GM23338 (cell line): Measurements from ENCODE around the gene ABCA4. TPM values are rescaled to one million over a fixed set of nuclear protein-coding genes. Genes with fewer than 3 reads are reported as not detected.

Source experiments
- ATAC-seq: fragments of 200-7000 bp; cut with Tn5 transposase; 3 replicates; pipeline ENCODE4 v1.9.1; 2020
- DNase-seq: peaks from one replicate; pipeline ENCODE4 v3.0.0-alpha.2; 2015; ENCODE audit warnings: low spot score
- H2AFZ ChIP-seq: fragments of 200-600 bp; sonication (generic); 2 replicates; pipeline ENCODE4 v1.8.0; 2016; ENCODE audit warnings: antibody characterized with exemption, mild to moderate bottlenecking, moderate library complexity
- H3F3A ChIP-seq: fragments of 200-600 bp; sonication (generic); replicated peaks from 2 replicates; pipeline ENCODE4 v1.8.0; 2017; ENCODE audit warnings: antibody characterized with exemption, mixed run types, low read depth
- H3K27ac ChIP-seq: fragments of 200-600 bp; sonication (generic); 2 replicates; pipeline ENCODE4 v1.6.1; 2016; ENCODE audit warnings: low read depth
- H3K27me3 ChIP-seq: fragments of 200-600 bp; sonication (generic); 2 replicates; pipeline ENCODE4 v1.8.0; 2016; ENCODE audit warnings: mild to moderate bottlenecking, mixed run types, moderate library complexity; ENCODE audit not compliant: insufficient read depth
- H3K36me3 ChIP-seq: fragments of 200-600 bp; sonication (generic); 2 replicates; pipeline ENCODE4 v1.8.0; 2016; ENCODE audit warnings: mild to moderate bottlenecking; ENCODE audit not compliant: insufficient read depth
- H3K4me1 ChIP-seq: fragments of 200-600 bp; sonication (generic); 2 replicates; pipeline ENCODE4 v1.8.0; 2016; ENCODE audit warnings: mild to moderate bottlenecking, moderate library complexity; ENCODE audit not compliant: insufficient read depth
- H3K4me2 ChIP-seq: fragments of 200-600 bp; sonication (generic); 2 replicates; pipeline ENCODE4 v1.7.1; 2017; ENCODE audit warnings: mixed run types
- H3K4me3 ChIP-seq: fragments of 200-600 bp; sonication (generic); 2 replicates; pipeline ENCODE4 v1.6.1; 2016; ENCODE audit warnings: mixed run types
- H3K79me2 ChIP-seq: fragments of 200-600 bp; sonication (generic); replicated peaks from 2 replicates; pipeline ENCODE4 v1.8.0; 2017; ENCODE audit warnings: mild to moderate bottlenecking; ENCODE audit not compliant: insufficient read depth
- H3K9me2 ChIP-seq: fragments of 200-600 bp; sonication (generic); 2 replicates; pipeline ENCODE4 v1.8.0; 2017; ENCODE audit not compliant: insufficient read depth
- H4K20me1 ChIP-seq: fragments of 200-600 bp; sonication (generic); replicated peaks from 2 replicates; pipeline ENCODE4 v1.8.0; 2017; ENCODE audit warnings: mild to moderate bottlenecking; ENCODE audit not compliant: insufficient read depth
- H3K27ac Mint-ChIP-seq: 2 replicates; pipeline ENCODE4 v1.8.0; 2020; ENCODE audit warnings: inconsistent platforms, mild to moderate bottlenecking, moderate library complexity, mixed read lengths
- H3K27me3 Mint-ChIP-seq: 3 replicates; pipeline ENCODE4 v1.8.0; 2022; ENCODE audit warnings: low read depth, mild to moderate bottlenecking, moderate library complexity, mixed read lengths, inconsistent platforms; ENCODE audit not compliant: insufficient read depth, poor library complexity
- H3K36me3 Mint-ChIP-seq: 3 replicates; pipeline ENCODE4 v1.8.0; 2021; ENCODE audit warnings: low read depth, mild to moderate bottlenecking, inconsistent platforms, moderate library complexity, mixed read lengths
- H3K4me1 Mint-ChIP-seq: 3 replicates; pipeline ENCODE4 v1.8.0; 2020; ENCODE audit warnings: mild to moderate bottlenecking, inconsistent platforms, mixed read lengths
- H3K4me3 Mint-ChIP-seq: 3 replicates; pipeline ENCODE4 v1.8.0; 2021; ENCODE audit warnings: moderate library complexity, mild to moderate bottlenecking, inconsistent platforms, mixed read lengths
- H3K9me3 Mint-ChIP-seq: 3 replicates; pipeline ENCODE4 v1.8.0; 2020; ENCODE audit warnings: moderate library complexity, mild to moderate bottlenecking, inconsistent platforms, mixed read lengths
- CTCF ChIP-seq, 2 experiments: fragments of 200-600 bp in 1 of 2; sonication (generic) in 1 of 2; conservative IDR thresholded peaks; 2 replicates each; pipeline versions ENCODE4 v1.5.1 to v1.6.1; 2016 to 2017; ENCODE audit warnings: antibody characterized with exemption in 2 of 2, low read depth in 2 of 2, mild to moderate bottlenecking in 2 of 2, moderate library complexity in 1 of 2
- ETS1 ChIP-seq: IDR thresholded peaks from 2 replicates; pipeline ENCODE4 v1.6.1; 2016; ENCODE audit warnings: antibody characterized with exemption
- ZNF114 ChIP-seq: fragments of 250-450 bp; sonication (Bioruptor Pico); IDR thresholded peaks from 2 replicates; pipeline ENCODE4 v1.5.0; 2020; ENCODE audit warnings: mild to moderate bottlenecking, moderate library complexity
- ZNF462 ChIP-seq: fragments of 250-450 bp; sonication (Bioruptor Pico); IDR thresholded peaks from 2 replicates; pipeline ENCODE4 v1.5.0; 2020; ENCODE audit warnings: mild to moderate bottlenecking, moderate library complexity
- polyA plus RNA-seq: library from polyadenylated mRNA; unstranded; fragments of >200 nt; fragmentation: Nextera tagmentation; extraction: Ambion mirVana; gene quantifications from 2 replicates; pipeline ENCODE4 v1.2.1, GENCODE V29; 2016
- total RNA-seq: library from RNA; depleted of rRNA; stranded (reverse); fragments of >200 nt; shearing (Covaris generic); gene quantifications from 2 replicates; pipeline ENCODE4 v1.2.3, GENCODE V29; 2014

ABCA4 gene
- total and polyA plus RNA-seq, 2 experiments from 2014 or later = not detected

- TF ChIP-seq ZNF462 (no peak), CTCF (conservative IDR thresholded peaks at IDR 0.05; ENCODE audit: low read depth in 2 of 2) (no peak), ETS1 (no peak)
These were observed 50.1 kb downstream of the ABCA4 start (continued) for GRCh38 chr1:94070865-94071264.

- no peaks in the 10 kb centered on the region for H3K36me3 Mint-ChIP-seq
- H3K27ac Mint-ChIP-seq = no peak overlapping the region
- H3K4me2 ChIP-seq = no peak overlapping the region
- ATAC-seq (no peak), DNase-seq (no peak)
- no peak overlapping the region for H3K27ac ChIP-seq
- H3K79me2 ChIP-seq = no peaks in the 10 kb centered on the region
- H3K4me1 Mint-ChIP-seq = peaks cover 10% of the 10 kb centered on the region
- H3K4me3 ChIP-seq = no peak overlapping the region
- H3K27me3 Mint-ChIP-seq = peaks cover 68% of the 10 kb centered on the region
- H3K4me3 Mint-ChIP-seq = no peak overlapping the region
- H4K20me1 ChIP-seq = no peaks in the 10 kb centered on the region
- no peaks in the 10 kb centered on the region for H3K36me3 ChIP-seq
- no peak overlapping the region for H2AFZ ChIP-seq
- no peaks in the 10 kb centered on the region for H3K9me2 ChIP-seq
- H3K4me1 ChIP-seq = no peaks in the 10 kb centered on the region
- no peaks in the 10 kb centered on the region for H3F3A ChIP-seq
- H3K27me3 ChIP-seq = peaks cover 36% of the 10 kb centered on the region
- no peaks in the 10 kb centered on the region; the same call in 1 of the 3 replicates for H3K9me3 Mint-ChIP-seq
- TF ChIP-seq ZNF114 (CRISPR knock-in tag) (no peak), ZNF462 (no peak)
These were observed 51.0 kb downstream of the ABCA4 start for GRCh38 chr1:94069919-94070285.
